ENCODE data around the gene MATCAP1.
A peak's percentile ranks its signal among the peaks of the same experiment; 100 is the strongest.

The MATCAP1 gene

GRCh38 chr16:67200491-67200890 lies 16.7 kb upstream of the MATCAP1 start:
- no peak overlapping the region for H4K8ac ChIP-seq (ENCODE audit: low read depth, low read length)
- no peak overlapping the region for H3K27ac ChIP-seq (ENCODE audit: low read depth, low read length)
- no peak overlapping the region for H4K12ac ChIP-seq (ENCODE audit: low read depth, low read length)
- no peak overlapping the region for H2AFZ ChIP-seq (ENCODE audit: insufficient read depth, low read length, poor library complexity)
- no peak overlapping the region for H4K91ac ChIP-seq (ENCODE audit: low read depth, low read length)
- no peak overlapping the region for H2BK5ac ChIP-seq (ENCODE audit: low read depth, low read length, poor library complexity)
- H3K27me3 ChIP-seq (ENCODE audit: insufficient read depth, low read length): no peaks in the 10 kb centered on the region
- peaks cover 60 to 67% of the 10 kb centered on the region in 2 experiments for H3K36me3 ChIP-seq (ENCODE audit: control insufficient read depth in 1 of 2, insufficient read depth in 2 of 2, low read length in 2 of 2)
- peaks cover 12 to 20% of the 10 kb centered on the region in 2 experiments for H3K4me1 ChIP-seq (ENCODE audit: control insufficient read depth in 1 of 2, insufficient read depth in 2 of 2, low read length in 2 of 2)
- H2BK120ac ChIP-seq (ENCODE audit: insufficient read depth, low read length, poor library complexity): no peak overlapping the region
- H2AK5ac ChIP-seq (ENCODE audit: low read length): no peak overlapping the region
- WGBS (ENCODE audit: extremely low coverage, insufficient coverage, insufficient read length): no CpG with 5 or more reads among the region's 8 CpGs
- DNase-seq: no peak
- H3K23ac ChIP-seq (ENCODE audit: low read length): no peak overlapping the region
- H3K14ac ChIP-seq (ENCODE audit: low read length): no peak overlapping the region
- H3K4ac ChIP-seq (ENCODE audit: low read depth, low read length): no peak overlapping the region
- no peak overlapping the region for H3K9ac ChIP-seq (ENCODE audit: low read length)
- H3K79me2 ChIP-seq (ENCODE audit: control insufficient read depth, insufficient read depth, low read length, poor library complexity): no peaks in the 10 kb centered on the region
- H3K79me1 ChIP-seq (ENCODE audit: low read length): peaks cover 8% of the 10 kb centered on the region
- H2BK12ac ChIP-seq (ENCODE audit: low read length): no peak overlapping the region
- H3K4me2 ChIP-seq (ENCODE audit: low read length): no peak overlapping the region
- H3K9me3 ChIP-seq (ENCODE audit: insufficient read depth, low read depth, low read length): peaks cover 4% of the 10 kb centered on the region
- no peak overlapping the region for H3K4me3 ChIP-seq (ENCODE audit: low read depth, low read length)
- H3K18ac ChIP-seq (ENCODE audit: low read length): no peak overlapping the region

- Histone ChIP-seq H4K8ac (ENCODE audit: low read depth, low read length) (peak overlapping the region; percentile 21), H3K27ac (ENCODE audit: low read depth, low read length) (no peak overlapping the region), H3K4me3 (ENCODE audit: low read depth, low read length) (peak overlapping the region; percentile 1), H2BK120ac (ENCODE audit: insufficient read depth, low read length, poor library complexity) (no peak overlapping the region), H2BK5ac (ENCODE audit: low read depth, low read length, poor library complexity) (no peak overlapping the region), H3K79me1 (ENCODE audit: low read length) (peaks cover 8% of the 10 kb centered on the region), H3K9me3 (ENCODE audit: insufficient read depth, low read depth, low read length) (peaks cover 4% of the 10 kb centered on the region), H3K14ac (ENCODE audit: low read length) (peak overlapping the region; percentile 22), H3K18ac (ENCODE audit: low read length) (no peak overlapping the region), H3K36me3 (ENCODE audit: control insufficient read depth in 1 of 2, insufficient read depth in 2 of 2, low read length in 2 of 2) (peaks cover 67 to 74% of the 10 kb centered on the region in 2 experiments), H3K4me1 (ENCODE audit: control insufficient read depth in 1 of 2, insufficient read depth in 2 of 2, low read length in 2 of 2) (peaks cover 12 to 20% of the 10 kb centered on the region in 2 experiments), H4K91ac (ENCODE audit: low read depth, low read length) (no peak overlapping the region), H2BK12ac (ENCODE audit: low read length) (peak overlapping the region; percentile 26), H3K27me3 (ENCODE audit: insufficient read depth, low read length) (no peaks in the 10 kb centered on the region), H3K23ac (ENCODE audit: low read length) (no peak overlapping the region), H3K4ac (ENCODE audit: low read depth, low read length) (no peak overlapping the region), H3K4me2 (ENCODE audit: low read length) (peak overlapping the region; percentile 56), H3K9ac (ENCODE audit: low read length) (no peak overlapping the region), H2AFZ (ENCODE audit: insufficient read depth, low read length, poor library complexity) (peak overlapping the region; percentile 10), H3K79me2 (ENCODE audit: control insufficient read depth, insufficient read depth, low read length, poor library complexity) (no peaks in the 10 kb centered on the region), H4K12ac (ENCODE audit: low read depth, low read length) (no peak overlapping the region), H2AK5ac (ENCODE audit: low read length) (no peak overlapping the region)
- WGBS (ENCODE audit: extremely low coverage, insufficient coverage, insufficient read length): no CpG with 5 or more reads among the region's 22 CpGs
- DNase-seq: no peak
Observed at GRCh38 chr16:67199808-67200198, 16.0 kb upstream of the MATCAP1 start.

- Histone ChIP-seq H3K27ac (ENCODE audit: low read depth, low read length) (peak within 1 kb of the TSS; percentile 16), H4K91ac (ENCODE audit: low read depth, low read length) (peak within 1 kb of the TSS; percentile 22), H3K4ac (ENCODE audit: low read depth, low read length) (no peak within 1 kb of the TSS), H3K4me1 (ENCODE audit: control insufficient read depth in 1 of 2, insufficient read depth in 2 of 2, low read length in 2 of 2) (peaks cover 12 to 20% of the 10 kb centered on the region in 2 experiments), H3K23ac (ENCODE audit: low read length) (no peak within 1 kb of the TSS), H2BK5ac (ENCODE audit: low read depth, low read length, poor library complexity) (no peak within 1 kb of the TSS), H3K9ac (ENCODE audit: low read length) (no peak within 1 kb of the TSS), H2AK5ac (ENCODE audit: low read length) (no peak within 1 kb of the TSS), H4K12ac (ENCODE audit: low read depth, low read length) (peak within 1 kb of the TSS; percentile 10), H3K14ac (ENCODE audit: low read length) (peak within 1 kb of the TSS; percentile 22), H2BK120ac (ENCODE audit: insufficient read depth, low read length, poor library complexity) (no peak within 1 kb of the TSS), H3K4me3 (ENCODE audit: low read depth, low read length) (peak within 1 kb of the TSS; percentile 55), H3K27me3 (ENCODE audit: insufficient read depth, low read length) (no peaks in the 10 kb centered on the region), H2BK12ac (ENCODE audit: low read length) (peak within 1 kb of the TSS; percentile 26), H3K36me3 (ENCODE audit: control insufficient read depth in 1 of 2, insufficient read depth in 2 of 2, low read length in 2 of 2) (peaks cover 72 to 78% of the 10 kb centered on the region in 2 experiments), H3K4me2 (ENCODE audit: low read length) (peak within 1 kb of the TSS; percentile 70), H2AFZ (ENCODE audit: insufficient read depth, low read length, poor library complexity) (peak within 1 kb of the TSS; percentile 10), H3K79me1 (ENCODE audit: low read length) (peaks cover 8% of the 10 kb centered on the region), H3K18ac (ENCODE audit: low read length) (no peak within 1 kb of the TSS), H3K9me3 (ENCODE audit: insufficient read depth, low read depth, low read length) (peaks cover 4% of the 10 kb centered on the region), H4K8ac (ENCODE audit: low read depth, low read length) (peak within 1 kb of the TSS; percentile 62), H3K79me2 (ENCODE audit: control insufficient read depth, insufficient read depth, low read length, poor library complexity) (no peaks in the 10 kb centered on the region)
- peak; percentile 89 to 93 for DNase-seq
- no CpG with 5 or more reads among the region's 61 CpGs for WGBS (ENCODE audit: extremely low coverage, insufficient coverage, insufficient read length)
Observed at GRCh38 chr16:67199011-67199807, 15.4 kb upstream of the MATCAP1 start, which contains the start of gene ELMO3. TSS of gene ELMO3 (plus strand) at chr16:67199131. CDS start at chr16:67199327, 196 bp downstream.

GRCh38 chr16:67198238-67198734 lies 14.5 kb upstream of the MATCAP1 start:
- H3K36me3 ChIP-seq (ENCODE audit: control insufficient read depth in 1 of 2, insufficient read depth in 2 of 2, low read length in 2 of 2): peaks cover 71 to 75% of the 10 kb centered on the region in 2 experiments
- H3K79me2 ChIP-seq (ENCODE audit: control insufficient read depth, insufficient read depth, low read length, poor library complexity): no peaks in the 10 kb centered on the region
- peak overlapping the region; percentile 22 for H4K91ac ChIP-seq (ENCODE audit: low read depth, low read length)
- peak in 1 of 2 donors; percentile 26 for DNase-seq
- no peak overlapping the region for H2AFZ ChIP-seq (ENCODE audit: insufficient read depth, low read length, poor library complexity)
- H3K79me1 ChIP-seq (ENCODE audit: low read length): peaks cover 8% of the 10 kb centered on the region
- no peak overlapping the region for H2BK5ac ChIP-seq (ENCODE audit: low read depth, low read length, poor library complexity)
- no CpG with 5 or more reads among the region's 12 CpGs for WGBS (ENCODE audit: extremely low coverage, insufficient coverage, insufficient read length)
- H3K14ac ChIP-seq (ENCODE audit: low read length): no peak overlapping the region
- no peak overlapping the region for H3K23ac ChIP-seq (ENCODE audit: low read length)
- H3K27ac ChIP-seq (ENCODE audit: low read depth, low read length): no peak overlapping the region
- no peak overlapping the region for H4K8ac ChIP-seq (ENCODE audit: low read depth, low read length)
- H3K4me1 ChIP-seq (ENCODE audit: control insufficient read depth in 1 of 2, insufficient read depth in 2 of 2, low read length in 2 of 2): peaks cover 13 to 21% of the 10 kb centered on the region in 2 experiments
- H3K9me3 ChIP-seq (ENCODE audit: insufficient read depth, low read depth, low read length): no peaks in the 10 kb centered on the region
- H3K18ac ChIP-seq (ENCODE audit: low read length): no peak overlapping the region
- H3K9ac ChIP-seq (ENCODE audit: low read length): no peak overlapping the region
- no peak overlapping the region for H3K4me2 ChIP-seq (ENCODE audit: low read length)
- H3K4ac ChIP-seq (ENCODE audit: low read depth, low read length): no peak overlapping the region
- no peak overlapping the region for H3K4me3 ChIP-seq (ENCODE audit: low read depth, low read length)
- H3K27me3 ChIP-seq (ENCODE audit: insufficient read depth, low read length): no peaks in the 10 kb centered on the region
- H4K12ac ChIP-seq (ENCODE audit: low read depth, low read length): peak overlapping the region; percentile 10
- no peak overlapping the region for H2AK5ac ChIP-seq (ENCODE audit: low read length)
- no peak overlapping the region for H2BK120ac ChIP-seq (ENCODE audit: insufficient read depth, low read length, poor library complexity)
- H2BK12ac ChIP-seq (ENCODE audit: low read length): no peak overlapping the region

All from trophoblast cell (in vitro differentiated cells and primary cell).